Activated CD8-positive, alpha-beta memory T cell treated with anti-CD3 and anti-CD28 coated beads, Interleukin-2, amount 10 ng/mL, durations not matched to agents 7 days and 5 days (primary cell): ENCODE measurements around the gene CNTNAP2. TPM values are rescaled to one million over a fixed set of nuclear protein-coding genes. Genes with fewer than 3 reads are reported as not detected.
"Not testable (repeated sequence)": the region's sequence is repeated elsewhere in the genome, so short reads cannot be mapped to it uniquely, and the experiment has no call there.

Source experiments
- ATAC-seq: fragments of 150-1000 bp; cut with Tn5 transposase; one replicate; pipeline ENCODE4 v1.10.0; 2021; ENCODE audit warnings: moderate library complexity
- CTCF ChIA-PET: fragments of 350-600 bp; sonication (Branson Sonifier 250); formaldehyde crosslinking; loops from one replicate; lab custom pipeline; 2021; ENCODE audit warnings: antibody characterized with exemption; lab: Charles Lee
- DNase-seq: peaks from one replicate; pipeline ENCODE4 v3.0.0-alpha.2; 2020
- H3K27ac Mint-ChIP-seq: one replicate; pipeline ENCODE4 v1.8.0; 2021; ENCODE audit warnings: mild to moderate bottlenecking, mixed read lengths
- H3K27me3 Mint-ChIP-seq: one replicate; pipeline ENCODE4 v1.8.0; 2021; ENCODE audit warnings: mixed read lengths
- H3K36me3 Mint-ChIP-seq: one replicate; pipeline ENCODE4 v1.8.0; 2021; ENCODE audit warnings: mild to moderate bottlenecking, mixed read lengths
- H3K4me1 Mint-ChIP-seq: one replicate; pipeline ENCODE4 v1.8.0; 2021; ENCODE audit warnings: mixed read lengths
- H3K4me3 Mint-ChIP-seq: one replicate; pipeline ENCODE4 v1.8.0; 2021; ENCODE audit warnings: mild to moderate bottlenecking, moderate library complexity, mixed read lengths
- H3K9me3 Mint-ChIP-seq: one replicate; pipeline ENCODE4 v1.8.0; 2022; ENCODE audit warnings: low read depth, mixed read lengths
- total RNA-seq, 2 experiments: library from RNA; stranded (reverse); gene quantifications; one replicate each; pipeline ENCODE4 v1.2.3, GENCODE V29; 2021

Gene CNTNAP2
- total RNA-seq, 2 experiments from 2014 or later = not detected

GRCh38 chr7:147586110-147586509 lies 1469.5 kb downstream of the CNTNAP2 start:
- H3K36me3 Mint-ChIP-seq = no peaks in the 10 kb centered on the region
- H3K4me1 Mint-ChIP-seq = no peaks in the 10 kb centered on the region
- ATAC-seq (no peak), DNase-seq (no peak)
- CTCF ChIA-PET = no interaction called here
- H3K27ac Mint-ChIP-seq = no peak overlapping the region
- H3K27me3 Mint-ChIP-seq = no peaks in the 10 kb centered on the region
- no peak overlapping the region for H3K4me3 Mint-ChIP-seq
- H3K9me3 Mint-ChIP-seq = peaks cover 3% of the 10 kb centered on the region

DNA sequence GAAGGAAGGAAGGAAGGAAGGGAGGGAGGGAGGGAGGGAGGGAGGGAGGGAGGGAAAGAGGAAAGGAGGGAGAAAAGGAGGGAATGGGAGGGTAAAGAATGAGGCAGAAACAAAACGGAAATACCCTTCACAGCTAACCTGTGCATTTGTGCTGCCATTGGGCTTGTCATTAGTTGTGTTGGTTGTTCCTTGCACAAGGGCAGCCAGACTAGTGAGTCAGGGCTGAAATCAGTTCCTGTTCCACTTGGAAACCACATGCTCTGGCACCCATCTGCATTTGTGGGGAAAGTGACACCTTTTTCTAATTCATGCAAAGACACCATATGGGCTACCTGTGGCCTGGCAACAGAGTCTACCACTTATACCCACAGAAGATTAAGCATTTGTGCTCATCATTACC lies 1469.9 kb downstream of the CNTNAP2 start:
- Mint-ChIP-seq H3K27ac (no peak overlapping the region), H3K36me3 (no peaks in the 10 kb centered on the region), H3K9me3 (peaks cover 3% of the 10 kb centered on the region), H3K27me3 (no peaks in the 10 kb centered on the region), H3K4me1 (no peaks in the 10 kb centered on the region), H3K4me3 (no peak overlapping the region)
- ATAC-seq (no peak), DNase-seq (no peak)
- CTCF ChIA-PET = no interaction called here

GRCh38 chr7:147593271-147594057 lies 1476.9 kb downstream of the CNTNAP2 start:
- no peak for ATAC-seq

GRCh38 chr7:147595042-147595441 lies 1478.4 kb downstream of the CNTNAP2 start:
- no peak overlapping the region for H3K27ac Mint-ChIP-seq
- CTCF ChIA-PET = no interaction called here
- H3K9me3 Mint-ChIP-seq = peaks cover 12% of the 10 kb centered on the region
- H3K36me3 Mint-ChIP-seq = no peaks in the 10 kb centered on the region
- no peak for DNase-seq
- no peaks in the 10 kb centered on the region for H3K4me1 Mint-ChIP-seq
- H3K4me3 Mint-ChIP-seq = no peak overlapping the region
- H3K27me3 Mint-ChIP-seq = no peaks in the 10 kb centered on the region
- ATAC-seq = no peak

More at GRCh38 chr7:147593271-147594057, 1476.9 kb downstream of the CNTNAP2 start:
- CTCF ChIA-PET = no interaction called here
- no peak for DNase-seq
- Mint-ChIP-seq H3K9me3 (peaks cover 7% of the 10 kb centered on the region), H3K4me3 (no peak overlapping the region), H3K4me1 (no peaks in the 10 kb centered on the region), H3K36me3 (no peaks in the 10 kb centered on the region), H3K27me3 (no peaks in the 10 kb centered on the region), H3K27ac (no peak overlapping the region)

GRCh38 chr7:147598687-147599086 lies 1482.1 kb downstream of the CNTNAP2 start:
- DNase-seq, H3K4me3 Mint-ChIP-seq, H3K36me3 Mint-ChIP-seq, H3K27me3 Mint-ChIP-seq, ATAC-seq, CTCF ChIA-PET, H3K27ac Mint-ChIP-seq, H3K4me1 Mint-ChIP-seq: not testable (repeated sequence)
- peaks cover 17% of the 10 kb centered on the region for H3K9me3 Mint-ChIP-seq

DNA sequence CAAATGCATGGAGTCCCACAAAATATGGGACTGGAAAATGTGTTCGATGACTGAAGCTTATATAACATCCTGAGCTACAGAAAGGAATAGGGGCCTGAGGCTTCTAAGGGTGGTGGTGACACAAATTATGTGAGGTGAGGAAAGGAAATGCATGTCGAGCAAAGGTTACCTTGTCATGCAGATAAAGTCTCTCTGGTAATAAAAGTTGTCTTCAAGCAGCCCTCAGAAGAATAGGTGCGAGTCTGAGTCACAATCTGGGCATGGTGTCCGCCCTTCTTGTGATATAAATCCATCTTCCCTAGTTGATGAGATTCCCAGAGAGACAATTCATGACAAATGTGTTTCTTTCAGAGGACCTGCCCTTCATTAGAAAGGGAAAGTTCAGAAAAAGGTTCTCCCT lies 1488.7 kb downstream of the CNTNAP2 start:
- no peaks in the 10 kb centered on the region for H3K36me3 Mint-ChIP-seq
- no peak overlapping the region for H3K4me3 Mint-ChIP-seq
- no peak overlapping the region for H3K27ac Mint-ChIP-seq
- ATAC-seq = no peak
- H3K4me1 Mint-ChIP-seq = no peaks in the 10 kb centered on the region
- peaks cover 8% of the 10 kb centered on the region for H3K9me3 Mint-ChIP-seq
- DNase-seq = no peak
- CTCF ChIA-PET = no interaction called here
- no peaks in the 10 kb centered on the region for H3K27me3 Mint-ChIP-seq

DNA sequence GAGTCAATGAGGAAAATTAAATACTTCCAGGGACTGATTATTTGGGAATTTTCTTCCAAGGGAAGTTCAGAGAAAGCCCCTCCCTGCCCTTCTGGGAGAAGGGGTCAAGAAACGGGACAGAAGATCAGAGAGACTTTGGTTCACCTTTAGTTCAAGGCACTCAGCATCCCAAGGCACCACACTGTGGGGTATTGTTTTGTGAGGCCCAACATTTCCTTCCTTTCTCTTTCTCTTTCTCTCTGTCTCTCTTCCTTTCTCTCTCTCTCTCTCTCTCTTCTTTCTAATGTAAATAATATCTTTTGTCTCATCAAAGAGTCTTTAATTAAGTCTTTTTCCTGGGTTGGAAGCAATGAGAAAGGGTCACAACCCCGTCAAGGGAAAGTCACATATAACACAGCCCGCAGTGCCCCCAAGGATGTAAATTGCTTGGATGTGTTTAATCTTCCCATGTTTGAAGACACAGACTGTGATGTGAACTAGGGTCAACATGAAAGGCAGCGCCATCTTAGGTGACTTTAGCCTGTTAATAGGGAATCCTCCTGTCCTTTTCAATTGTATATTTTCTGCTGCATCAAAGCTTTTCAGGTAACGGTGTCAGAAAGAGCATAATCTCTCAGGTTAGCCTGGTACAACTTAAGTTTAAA lies 1490.7 kb downstream of the CNTNAP2 start:
- DNase-seq (no peak), ATAC-seq (no peak)
- Mint-ChIP-seq H3K27ac (no peak overlapping the region), H3K9me3 (peaks cover 2% of the 10 kb centered on the region), H3K4me3 (no peak overlapping the region), H3K27me3 (no peaks in the 10 kb centered on the region), H3K4me1 (no peaks in the 10 kb centered on the region), H3K36me3 (no peaks in the 10 kb centered on the region)
- CTCF ChIA-PET = no interaction called here

- Mint-ChIP-seq H3K9me3 (peaks cover 4% of the 10 kb centered on the region), H3K27me3 (no peaks in the 10 kb centered on the region), H3K4me1 (no peaks in the 10 kb centered on the region), H3K4me3 (no peak overlapping the region), H3K27ac (no peak overlapping the region), H3K36me3 (no peaks in the 10 kb centered on the region)
- ATAC-seq (no peak), DNase-seq (no peak)
- CTCF ChIA-PET = no interaction called here
These were observed 1494.8 kb downstream of the CNTNAP2 start for GRCh38 chr7:147611431-147611830.

DNA sequence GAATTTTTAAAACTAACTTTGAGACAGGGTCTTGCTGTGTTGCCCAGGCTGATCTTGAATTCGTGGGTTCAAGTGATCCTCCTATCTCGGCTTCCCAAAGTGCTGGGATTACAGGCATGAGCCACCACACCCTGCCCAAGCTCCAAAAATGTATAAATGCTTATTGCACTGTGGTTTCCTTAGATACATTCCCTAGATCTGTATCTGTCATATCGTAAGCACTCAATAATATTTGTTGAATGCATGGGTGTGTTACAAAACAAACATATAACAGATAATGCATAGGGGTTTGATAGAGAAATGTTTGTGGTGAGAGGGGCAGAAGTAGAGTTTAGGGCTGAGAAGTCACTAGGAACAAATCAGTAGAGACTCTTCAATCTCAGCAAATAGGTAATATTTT lies 1518.7 kb downstream of the CNTNAP2 start:
- H3K27ac Mint-ChIP-seq = no peak overlapping the region
- no peaks in the 10 kb centered on the region for H3K4me1 Mint-ChIP-seq
- H3K27me3 Mint-ChIP-seq = no peaks in the 10 kb centered on the region
- DNase-seq (no peak), ATAC-seq (no peak)
- H3K36me3 Mint-ChIP-seq = no peaks in the 10 kb centered on the region
- no peak overlapping the region for H3K4me3 Mint-ChIP-seq
- CTCF ChIA-PET = no interaction called here
- H3K9me3 Mint-ChIP-seq = peaks cover 14% of the 10 kb centered on the region

DNA sequence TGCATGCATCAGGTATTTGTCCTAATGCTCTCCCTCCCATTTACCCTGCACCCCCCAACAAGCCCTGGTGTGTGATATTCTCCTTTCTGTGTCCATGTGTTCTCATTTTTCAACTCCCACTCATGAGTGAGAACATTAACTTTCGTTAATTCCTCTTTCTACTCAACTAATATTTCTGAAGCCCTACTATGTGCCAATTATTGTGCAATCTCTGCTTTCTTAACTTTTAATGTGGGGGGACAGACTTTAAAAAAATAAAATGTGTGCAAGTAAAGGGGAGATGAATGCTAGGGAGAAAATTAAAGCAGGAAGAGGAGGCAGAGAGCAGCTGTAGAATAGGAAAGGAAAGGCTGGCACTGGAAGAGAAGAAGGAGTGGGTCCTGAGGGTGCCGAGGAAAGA lies 1520.0 kb downstream of the CNTNAP2 start:
- no peak for DNase-seq
- Mint-ChIP-seq H3K4me3 (no peak overlapping the region), H3K4me1 (no peaks in the 10 kb centered on the region), H3K9me3 (peaks cover 17% of the 10 kb centered on the region), H3K27ac (no peak overlapping the region), H3K36me3 (no peaks in the 10 kb centered on the region), H3K27me3 (no peaks in the 10 kb centered on the region)
- CTCF ChIA-PET = no interaction called here
- ATAC-seq = no peak

DNA sequence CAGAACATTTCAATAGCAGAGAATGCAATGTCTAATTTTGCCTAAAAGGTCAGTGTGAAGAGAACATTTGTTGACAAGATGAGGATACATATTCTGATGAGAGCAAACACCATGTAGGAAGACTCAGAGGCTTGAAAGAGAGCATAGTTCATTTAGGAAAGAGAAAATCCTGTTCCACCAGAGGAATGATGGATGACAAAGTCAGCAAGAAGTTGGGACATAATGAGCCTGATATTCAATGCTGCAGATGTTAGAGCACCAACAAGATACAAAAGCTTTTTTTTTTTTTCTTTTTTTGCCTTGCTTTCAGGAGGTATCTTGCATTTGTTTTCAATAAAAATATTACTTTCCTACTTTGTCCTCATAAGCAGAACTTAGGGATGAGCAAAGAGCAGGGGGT lies 1522.0 kb downstream of the CNTNAP2 start:
- H3K27me3 Mint-ChIP-seq = no peaks in the 10 kb centered on the region
- ATAC-seq = no peak
- CTCF ChIA-PET = interaction anchor here (1.1 kb wide), 1 partner anchor 18 kb away, joined by 3 read pairs; no protein-coding TSS in a partner anchor

DNA sequence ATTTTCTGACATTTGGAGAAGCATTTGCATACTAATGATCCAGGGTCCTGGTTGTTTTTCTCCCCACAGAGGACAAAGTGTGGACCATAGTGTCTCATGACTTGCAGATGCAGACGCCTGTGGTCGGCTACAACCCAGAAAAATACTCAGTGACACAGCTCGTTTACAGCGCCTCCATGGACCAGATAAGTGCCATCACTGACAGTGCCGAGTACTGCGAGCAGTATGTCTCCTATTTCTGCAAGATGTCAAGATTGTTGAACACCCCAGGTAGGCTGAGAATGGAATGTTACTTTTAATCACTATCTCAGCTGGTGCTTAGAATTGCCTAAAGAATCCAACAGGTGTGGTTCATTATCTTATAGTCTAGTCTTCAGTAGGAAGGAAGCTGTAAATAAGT lies 1522.4 kb downstream of the CNTNAP2 start:
- Mint-ChIP-seq H3K9me3 (peaks cover 13% of the 10 kb centered on the region), H3K27me3 (no peaks in the 10 kb centered on the region), H3K4me3 (no peak overlapping the region), H3K4me1 (no peaks in the 10 kb centered on the region), H3K27ac (no peak overlapping the region), H3K36me3 (no peaks in the 10 kb centered on the region)
- CTCF ChIA-PET = no interaction called here
- DNase-seq = no peak
- ATAC-seq = no peak

More for the DNA sequence above, 1522.0 kb downstream of the CNTNAP2 start:
- no peak for DNase-seq
- Mint-ChIP-seq H3K27ac (no peak overlapping the region), H3K4me1 (no peaks in the 10 kb centered on the region), H3K4me3 (no peak overlapping the region), H3K36me3 (no peaks in the 10 kb centered on the region), H3K9me3 (peaks cover 13% of the 10 kb centered on the region)

- Mint-ChIP-seq H3K27ac (no peak overlapping the region), H3K27me3 (no peaks in the 10 kb centered on the region), H3K4me1 (no peaks in the 10 kb centered on the region), H3K4me3 (no peak overlapping the region), H3K36me3 (no peaks in the 10 kb centered on the region), H3K9me3 (peaks cover 12% of the 10 kb centered on the region)
- ATAC-seq (no peak), DNase-seq (no peak)
- CTCF ChIA-PET = no interaction called here
These were observed 1523.2 kb downstream of the CNTNAP2 start for GRCh38 chr7:147639751-147640150.

GRCh38 chr7:147640821-147641220 lies 1524.2 kb downstream of the CNTNAP2 start:
- H3K27me3 Mint-ChIP-seq = no peaks in the 10 kb centered on the region
- no peak overlapping the region for H3K27ac Mint-ChIP-seq
- no peaks in the 10 kb centered on the region for H3K36me3 Mint-ChIP-seq
- H3K4me3 Mint-ChIP-seq = no peak overlapping the region
- CTCF ChIA-PET = no interaction called here
- no peaks in the 10 kb centered on the region for H3K4me1 Mint-ChIP-seq
- DNase-seq = no peak
- peaks cover 13% of the 10 kb centered on the region for H3K9me3 Mint-ChIP-seq
- ATAC-seq = no peak
